Neural progenitor cell (in vitro differentiated cells): ENCODE results near the gene EHBP1.

Experiments used
- CTCF ChIP-seq: fragments of 200-600 bp; sonication (generic); IDR thresholded peaks from 2 replicates; pipeline ENCODE4 v1.5.1; 2017; ENCODE audit warnings: antibody characterized with exemption, mild to moderate bottlenecking
- EZH2 ChIP-seq: fragments of 200-600 bp; sonication (generic); IDR thresholded peaks from 2 replicates; pipeline ENCODE4 v1.6.1; 2017; ENCODE audit warnings: antibody characterized with exemption, mild to moderate bottlenecking, moderate library complexity
- EZH2phosphoT487 ChIP-seq: fragments of 200-600 bp; sonication (generic); IDR thresholded peaks from 2 replicates; pipeline ENCODE4 v1.6.1; 2017; ENCODE audit warnings: antibody characterized with exemption

- TF ChIP-seq CTCF (no peak), EZH2 (no peak), EZH2phosphoT487 (no peak)
These were observed 106.5 kb downstream of the EHBP1 start for GRCh38 chr2:62811972-62812371.
